B cell (primary cell): ENCODE data around the gene NHS. TPM values are rescaled to one million over a fixed set of nuclear protein-coding genes. Genes with fewer than 3 reads are reported as not detected.

ENCODE experiments used
- ATAC-seq: fragments of 200-7000 bp; cut with Tn5 transposase; one replicate; pipeline ENCODE4 v1.10.0; 2021; ENCODE audit warnings: low read depth, mild to moderate bottlenecking, moderate number of reproducible peaks, moderate library complexity
- CTCF ChIA-PET: fragments of 350-600 bp; sonication (Branson Sonifier 250); formaldehyde crosslinking; loops from one replicate; lab custom pipeline; 2021; ENCODE audit warnings: antibody characterized with exemption, inconsistent platforms; lab: Charles Lee
- POLR2A ChIA-PET: fragments of 350-600 bp; sonication (Branson Sonifier 250); formaldehyde crosslinking; loops from one replicate; lab custom pipeline; 2021; ENCODE audit warnings: antibody characterized with exemption; lab: Charles Lee
- DNase-seq: peaks from one replicate; pipeline ENCODE4 v3.0.0; 2013
- H2AFZ ChIP-seq: 2 replicates; pipeline ENCODE4 v1.6.1; 2012; ENCODE audit warnings: mild to moderate bottlenecking, low read depth, low read length; ENCODE audit not compliant: insufficient read depth, poor library complexity, severe bottlenecking
- H3K27ac ChIP-seq, 2 donors: 1 replicate in 1 of 2; 2 replicates in 1 of 2; pipeline ENCODE4 v1.5.1; 2012 to 2013; ENCODE audit warnings: low read length in 2 of 2, mild to moderate bottlenecking in 2 of 2, moderate library complexity in 1 of 2
- H3K27me3 ChIP-seq, 4 experiments: fragments of 200-600 bp in 1 of 4; sonication (generic) in 1 of 4; replicated peaks in 1 of 4; 1 replicate in 2 of 4; 2 replicates in 2 of 4; pipeline versions ENCODE4 v1.6.1 to v1.7.0; 2013 to 2016; ENCODE audit warnings: low read length in 3 of 4, mild to moderate bottlenecking in 2 of 4, mixed read lengths in 1 of 4, moderate library complexity in 1 of 4; ENCODE audit not compliant: insufficient read depth in 4 of 4, control insufficient read depth in 3 of 4; ENCODE audit errors: control extremely low read depth in 1 of 4
- H3K36me3 ChIP-seq, 2 experiments: replicated peaks in 1 of 2; 1 replicate in 1 of 2; 2 replicates in 1 of 2; pipeline versions ENCODE4 v1.6.1 to v1.7.1; 2013; ENCODE audit warnings: low read length in 1 of 2; ENCODE audit not compliant: insufficient read depth in 2 of 2, control insufficient read depth in 1 of 2; ENCODE audit errors: control extremely low read depth in 1 of 2, extremely low read depth in 1 of 2
- H3K4me1 ChIP-seq, 2 donors: fragments of 200-600 bp in 1 of 2; sonication (generic) in 1 of 2; 1 replicate in 1 of 2; 2 replicates in 1 of 2; pipeline versions ENCODE4 v1.5.1 to v1.6.1; 2013 to 2017; ENCODE audit warnings: low read length in 2 of 2; ENCODE audit not compliant: control insufficient read depth in 2 of 2, insufficient read depth in 2 of 2
- H3K4me2 ChIP-seq: replicated peaks from 2 replicates; pipeline ENCODE3; 2012; ENCODE audit warnings: mild to moderate bottlenecking, low read depth, low read length; ENCODE audit not compliant: poor library complexity, severe bottlenecking
- H3K4me3 ChIP-seq, 5 experiments: fragments of 200-600 bp in 1 of 5; sonication (generic) in 1 of 5; 1 replicate in 3 of 5; 2 replicates in 2 of 5; pipeline versions ENCODE4 v1.5.1 to v1.7.0; 2011 to 2016; ENCODE audit warnings: low read length in 4 of 5, mild to moderate bottlenecking in 4 of 5, low read depth in 2 of 5, control low read depth in 1 of 5, moderate library complexity in 1 of 5; ENCODE audit not compliant: insufficient read depth in 1 of 5; ENCODE audit errors: control extremely low read depth in 1 of 5, extremely low read depth in 1 of 5
- H3K79me2 ChIP-seq: fragments of 200-600 bp; sonication (generic); one replicate; pipeline ENCODE4 v1.6.0; 2016; ENCODE audit warnings: low read length; ENCODE audit not compliant: control insufficient read depth, insufficient read depth
- H3K9ac ChIP-seq: fragments of 200-600 bp; sonication (generic); 2 replicates; pipeline ENCODE4 v1.6.1; 2017; ENCODE audit warnings: mild to moderate bottlenecking, low read length, moderate library complexity
- H3K9me3 ChIP-seq, 3 donors: one replicate each; pipeline versions ENCODE4 v1.6.1 to v1.7.1; 2013; ENCODE audit warnings: low read length in 2 of 3; ENCODE audit not compliant: control insufficient read depth in 2 of 3, insufficient read depth in 1 of 3; ENCODE audit errors: control extremely low read depth in 1 of 3
- H4K20me1 ChIP-seq: 2 replicates; pipeline ENCODE4 v1.6.0; 2012; ENCODE audit warnings: mild to moderate bottlenecking, low read length; ENCODE audit not compliant: insufficient read depth, control insufficient read depth, poor library complexity, severe bottlenecking
- H3K27ac Mint-ChIP-seq: one replicate; pipeline ENCODE4 v1.8.0; 2021; ENCODE audit warnings: mixed read lengths
- H3K27me3 Mint-ChIP-seq: one replicate; pipeline ENCODE4 v1.8.0; 2021; ENCODE audit warnings: mixed read lengths
- H3K4me1 Mint-ChIP-seq: one replicate; pipeline ENCODE4 v1.8.0; 2021; ENCODE audit warnings: mixed read lengths
- H3K4me3 Mint-ChIP-seq: one replicate; pipeline ENCODE4 v1.8.0; 2021; ENCODE audit warnings: mixed read lengths
- H3K9me3 Mint-ChIP-seq: one replicate; pipeline ENCODE4 v1.8.0; 2022; ENCODE audit warnings: mixed read lengths; ENCODE audit not compliant: insufficient read depth
- EZH2 ChIP-seq: IDR thresholded peaks from 2 replicates; pipeline ENCODE4 v1.6.1; 2012; ENCODE audit warnings: borderline replicate concordance, low read depth, mild to moderate bottlenecking, moderate library complexity, low read length; ENCODE audit not compliant: insufficient read depth, poor library complexity, severe bottlenecking
- WGBS: methylation state at CpG from one replicate; pipeline ENCODE4 v1.1.5; 2013; ENCODE audit warnings: missing lambda C conversion rate; ENCODE audit not compliant: insufficient coverage; 5-methylcytosine and 5-hydroxymethylcytosine counted together
- intact Hi-C: fragments of 100-400 bp; cut with micrococcal nuclease; formaldehyde crosslinking; loops from one replicate; pipeline ENCODE4 v1.10.0; 2022
- polyA plus RNA-seq: library from polyadenylated mRNA; depleted of rRNA; stranded (reverse); fragments of >200 nt; gene quantifications from 2 replicates; pipeline ENCODE4 v1.2.3, GENCODE V29; 2012
- total RNA-seq, 2 donors: library from RNA; stranded (reverse); fragments of 120-200 nt in 1 of 2; gene quantifications; 1 replicate in 1 of 2; 2 replicates in 1 of 2; pipeline versions ENCODE4 v1.2.3 to v1.2.4, GENCODE V29; 2013 to 2022
- TF ChIP-seq, protein P1 (sequence below): fragments of 200-600 bp; IDR thresholded peaks from one replicate; pipeline ENCODE4 v1.8.0; 2022; ENCODE audit warnings: antibody characterized with exemption, mild to moderate bottlenecking

Gene NHS
- total and polyA plus RNA-seq, 2 donors (not counting 1 experiment from before 2014, with no cell fraction given), result not detected

DNA sequence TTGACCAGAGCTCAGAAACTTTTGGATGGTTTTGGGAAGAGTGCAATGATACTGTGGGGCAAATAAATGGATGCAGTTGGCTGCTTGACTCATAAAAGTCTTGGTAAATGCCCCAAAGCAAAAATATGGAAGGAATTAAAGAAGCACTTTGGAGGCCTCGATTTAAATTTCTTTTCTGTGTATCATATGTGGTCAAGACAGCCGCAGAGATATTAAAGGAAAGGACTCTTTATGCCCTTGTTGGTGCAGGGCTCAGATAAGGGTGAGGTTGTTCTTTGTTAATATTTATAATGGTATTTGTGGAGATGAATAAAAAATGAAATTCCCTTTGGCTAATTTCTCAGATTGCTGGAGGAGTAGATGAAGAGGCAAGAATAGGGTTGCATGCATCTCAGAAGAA is 90.2 kb downstream of the NHS start:
- WGBS, result 71% methylated on average over 2 of the region's 2 CpGs
- H3K4me3 ChIP-seq, result no peak overlapping the region
- Mint-ChIP-seq H3K27ac (no peak overlapping the region), H3K4me1 (no peaks in the 10 kb centered on the region), H3K4me3 (no peak overlapping the region), H3K27me3 (no peaks in the 10 kb centered on the region), H3K9me3 (no peaks in the 10 kb centered on the region)
- H3K4me1 ChIP-seq, result no peaks in the 10 kb centered on the region
- H3K9me3 ChIP-seq, result no peaks in the 10 kb centered on the region
- no peak overlapping the region for H3K9ac ChIP-seq
- ChIA-PET POLR2A (no interaction called here), CTCF (no interaction called here)
- no peak overlapping the region for H3K27ac ChIP-seq
- no peak overlapping the region for H3K4me2 ChIP-seq
- ATAC-seq, result no peak
- intact Hi-C loops, result no loop called here
- H3K27me3 ChIP-seq, result no peaks in the 10 kb centered on the region
- no peaks in the 10 kb centered on the region for H3K79me2 ChIP-seq
- TF ChIP-seq, protein P1, sequence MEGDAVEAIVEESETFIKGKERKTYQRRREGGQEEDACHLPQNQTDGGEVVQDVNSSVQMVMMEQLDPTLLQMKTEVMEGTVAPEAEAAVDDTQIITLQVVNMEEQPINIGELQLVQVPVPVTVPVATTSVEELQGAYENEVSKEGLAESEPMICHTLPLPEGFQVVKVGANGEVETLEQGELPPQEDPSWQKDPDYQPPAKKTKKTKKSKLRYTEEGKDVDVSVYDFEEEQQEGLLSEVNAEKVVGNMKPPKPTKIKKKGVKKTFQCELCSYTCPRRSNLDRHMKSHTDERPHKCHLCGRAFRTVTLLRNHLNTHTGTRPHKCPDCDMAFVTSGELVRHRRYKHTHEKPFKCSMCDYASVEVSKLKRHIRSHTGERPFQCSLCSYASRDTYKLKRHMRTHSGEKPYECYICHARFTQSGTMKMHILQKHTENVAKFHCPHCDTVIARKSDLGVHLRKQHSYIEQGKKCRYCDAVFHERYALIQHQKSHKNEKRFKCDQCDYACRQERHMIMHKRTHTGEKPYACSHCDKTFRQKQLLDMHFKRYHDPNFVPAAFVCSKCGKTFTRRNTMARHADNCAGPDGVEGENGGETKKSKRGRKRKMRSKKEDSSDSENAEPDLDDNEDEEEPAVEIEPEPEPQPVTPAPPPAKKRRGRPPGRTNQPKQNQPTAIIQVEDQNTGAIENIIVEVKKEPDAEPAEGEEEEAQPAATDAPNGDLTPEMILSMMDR, result no peak
- no peak for TF ChIP-seq EZH2
- DNase-seq, result no peak
- H2AFZ ChIP-seq, result no peak overlapping the region
- H3K36me3 ChIP-seq, result no peaks in the 10 kb centered on the region
- H4K20me1 ChIP-seq, result no peaks in the 10 kb centered on the region

DNA sequence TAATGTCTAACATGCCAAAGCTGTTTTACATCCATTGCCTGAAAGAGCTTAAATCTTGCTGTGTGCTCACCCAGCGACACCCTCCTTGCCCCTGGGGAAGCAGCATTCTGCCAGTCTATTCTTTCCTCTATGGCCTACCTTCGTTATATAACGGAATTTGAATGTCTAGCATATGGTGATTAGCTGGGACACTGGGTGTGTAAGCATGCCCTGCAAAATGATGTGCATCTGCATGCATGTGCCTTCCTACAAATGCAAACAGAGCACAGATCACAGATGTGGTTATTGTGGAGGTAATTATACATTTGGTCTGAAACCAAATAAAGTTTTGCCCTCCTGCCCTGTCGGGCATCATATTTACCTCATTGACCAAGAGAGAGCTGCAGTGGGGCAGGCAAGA is 90.8 kb downstream of the NHS start:
- Mint-ChIP-seq H3K27me3 (no peaks in the 10 kb centered on the region), H3K4me3 (no peak overlapping the region), H3K4me1 (no peaks in the 10 kb centered on the region), H3K9me3 (no peaks in the 10 kb centered on the region), H3K27ac (no peak overlapping the region)
- ATAC-seq (no peak), DNase-seq (no peak)
- WGBS, result no CpG with 5 or more reads among the region's 4 CpGs
- TF ChIP-seq EZH2, result no peak
- TF ChIP-seq, protein P1, result no peak
- Histone ChIP-seq H3K4me3 (no peak overlapping the region), H2AFZ (no peak overlapping the region), H4K20me1 (no peaks in the 10 kb centered on the region), H3K79me2 (no peaks in the 10 kb centered on the region), H3K9ac (no peak overlapping the region), H3K27ac (no peak overlapping the region), H3K36me3 (no peaks in the 10 kb centered on the region), H3K4me2 (no peak overlapping the region), H3K9me3 (no peaks in the 10 kb centered on the region), H3K4me1 (no peaks in the 10 kb centered on the region), H3K27me3 (no peaks in the 10 kb centered on the region)
- CTCF ChIA-PET, result no interaction called here
- intact Hi-C loops, result no loop called here
- POLR2A ChIA-PET, result no interaction called here
